Peyer's patch (tissue), 4 donors: ENCODE measurements around the gene DFFA.

Source experiments
- CTCF ChIP-seq, 6 experiments: fragments of 450-650 bp in 4 of 6; fragments of 200-600 bp in 2 of 6; sonication (generic) in 1 of 6; IDR thresholded peaks; one replicate each; pipeline ENCODE4 v1.5.1; 2017 to 2019; ENCODE audit warnings: antibody characterized with exemption in 6 of 6, mild to moderate bottlenecking in 3 of 6, moderate library complexity in 1 of 6
- POLR2A ChIP-seq, 2 donors: fragments of 450-650 bp; IDR thresholded peaks; one replicate each; pipeline ENCODE4 v1.5.1; 2017; ENCODE audit warnings: antibody characterized with exemption in 2 of 2, mild to moderate bottlenecking in 2 of 2, moderate library complexity in 2 of 2

- TF ChIP-seq POLR2A (IDR thresholded peaks at IDR 0.05) = no peak
- TF ChIP-seq CTCF (IDR thresholded peaks at IDR 0.05) = no peak
Observed at GRCh38 chr1:10457875-10458274, 14.5 kb downstream of the DFFA start.
